Astrocyte (in vitro differentiated cells and primary cell): Measurements from ENCODE around the gene RASGRP3.

Experiments used
- CTCF ChIP-seq: IDR thresholded peaks from 2 replicates; pipeline ENCODE4 v1.5.1; 2011; ENCODE audit warnings: low read depth, mild to moderate bottlenecking, inconsistent platforms, low read length, moderate library complexity; ENCODE audit not compliant: insufficient read depth
- EZH2 ChIP-seq: IDR thresholded peaks from 2 replicates; pipeline ENCODE4 v1.6.1; 2012; ENCODE audit warnings: mild to moderate bottlenecking, low read length, inconsistent platforms; ENCODE audit not compliant: insufficient read depth

GRCh38 chr2:33513480-33513879, 37.0 kb downstream of the RASGRP3 start:
- TF ChIP-seq CTCF (no peak), EZH2 (no peak)
